ENCODE data around the gene GPR17.

Gene GPR17

DNA sequence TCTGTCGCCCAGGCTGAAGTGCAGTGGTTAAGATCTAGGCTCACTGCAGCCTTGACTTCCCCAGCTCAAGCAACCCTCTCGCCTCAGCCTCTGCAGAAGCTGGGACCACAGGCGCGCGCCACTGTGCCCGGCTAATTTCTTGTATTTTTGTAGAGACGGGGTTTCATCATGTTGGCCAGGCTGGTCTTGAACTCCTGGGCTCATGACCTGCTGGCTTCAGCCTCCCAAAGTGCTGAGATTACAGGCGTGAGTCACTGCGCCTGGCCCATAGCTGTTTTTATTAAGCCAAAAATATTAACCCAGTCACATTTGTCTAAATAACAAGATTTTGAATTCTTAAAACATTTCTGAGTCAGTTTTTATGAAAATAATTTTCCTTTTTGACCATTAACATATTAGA, 49.0 kb downstream of the GPR17 start:
- DNase-seq (ENCODE audit: low spot score): no peak

GRCh38 chr2:127695491-127696472, 49.8 kb downstream of the GPR17 start:
- DNase-seq (ENCODE audit: low spot score): no peak

- no peak for DNase-seq (ENCODE audit: low spot score)
Observed at GRCh38 chr2:127697482-127698180, 51.7 kb downstream of the GPR17 start.

GRCh38 chr2:127698553-127699355, 52.8 kb downstream of the GPR17 start:
- DNase-seq (ENCODE audit: low spot score): no peak

GRCh38 chr2:127700527-127701192, 54.7 kb downstream of the GPR17 start:
- peak; percentile 93 for DNase-seq (ENCODE audit: low spot score)

- DNase-seq (ENCODE audit: low spot score): peak; percentile 95
Observed at GRCh38 chr2:127701193-127701650, 55.3 kb downstream of the GPR17 start, which contains the start of gene SFT2D3. SFT2D3 (plus strand) TSS chr2:127701497; CDS start chr2:127701529, 32 bp downstream.

GRCh38 chr2:127701651-127702394, 55.9 kb downstream of the GPR17 start:
- peak; percentile 80 for DNase-seq (ENCODE audit: low spot score)
